Measurements from ENCODE around the gene ATP6AP1. TPM values are rescaled to one million over a fixed set of nuclear protein-coding genes. Genes with fewer than 3 reads are reported as not detected.

ATP6AP1 gene
- total and polyA plus RNA-seq, 9 of the 15 experiments (the other 6 are each of a cell fraction or from before 2014, with no cell fraction given) = 8.3 to 90.5 (median 52.9) TPM

GRCh38 chrX:154486052-154486395 lies 57.5 kb downstream of the ATP6AP1 start (continued):
- TF ChIP-seq ELF2 (CRISPR knock-in tag; IDR thresholded peaks at IDR 0.05) (no peak), ZNF444 (CRISPR knock-in tag; IDR thresholded peaks at IDR 0.05) (no peak), LARP7 (IDR thresholded peaks at IDR 0.05) (no peak), SMAD4 (CRISPR knock-in tag; conservative IDR thresholded peaks at IDR 0.05) (peak; percentile 45; the same call in 1 of the 2 replicates), ZNF384 (IDR thresholded peaks at IDR 0.05; ENCODE audit: low read depth, low read length) (no peak), FIP1L1 (IDR thresholded peaks at IDR 0.05; ENCODE audit: low read depth, low read length, poor library complexity, severe bottlenecking) (peak; percentile 55), ZNF263 (CRISPR knock-in tag; IDR thresholded peaks at IDR 0.05; ENCODE audit: borderline replicate concordance) (no peak), MYC (IDR thresholded peaks at IDR 0.05; ENCODE audit: low read depth, low read length) (peak; percentile 59), MYC (CRISPR knock-in tag; IDR thresholded peaks at IDR 0.05; ENCODE audit: borderline replicate concordance, low read depth) (no peak), PRPF4 (IDR thresholded peaks at IDR 0.05; ENCODE audit: insufficient read depth, low read depth, low read length, poor library complexity, severe bottlenecking) (no peak), MXI1 (IDR thresholded peaks at IDR 0.05; ENCODE audit: low read depth, low read length) (no peak), ZNF239 (CRISPR knock-in tag; IDR thresholded peaks at IDR 0.05) (no peak), ERF (CRISPR knock-in tag; IDR thresholded peaks at IDR 0.05) (peak; percentile 73; the same call in 1 of the 2 replicates), U2AF2 (optimal IDR thresholded peaks at IDR 0.05; ENCODE audit: low read depth, low read length) (no peak), UBTF (IDR thresholded peaks at IDR 0.05; ENCODE audit: borderline replicate concordance in 1 of 2, low read depth in 2 of 2, low read length in 2 of 2) (0 out of 4 replicates have a peak, but pooled peaks of 1 of the 2 experiments have one; percentile 64), CEBPB (tag; IDR thresholded peaks at IDR 0.05) (no peak), GATAD2B (IDR thresholded peaks at IDR 0.05; ENCODE audit: borderline replicate concordance) (no peak), ZNF395 (CRISPR knock-in tag; IDR thresholded peaks at IDR 0.05) (0 out of 2 replicates have a peak, but pooled peaks have one; percentile 24)

All from K562 (cell line).